MM.1S (cell line): Measurements from ENCODE around the gene FXYD2.

Experiments
- EZH2 ChIP-seq: fragments of 300-600 bp; sonication (generic); optimal IDR thresholded peaks from 2 replicates; pipeline ENCODE3; 2017; ENCODE audit warnings: low read depth, mild to moderate bottlenecking, antibody characterized with exemption, low read length, mixed read lengths
- TF ChIP-seq, protein P1 (sequence below): fragments of 300-600 bp; sonication (generic); IDR thresholded peaks from 2 replicates; pipeline ENCODE4 v1.5.1; 2016; ENCODE audit warnings: antibody characterized with exemption, low read length, mixed read lengths

DNA sequence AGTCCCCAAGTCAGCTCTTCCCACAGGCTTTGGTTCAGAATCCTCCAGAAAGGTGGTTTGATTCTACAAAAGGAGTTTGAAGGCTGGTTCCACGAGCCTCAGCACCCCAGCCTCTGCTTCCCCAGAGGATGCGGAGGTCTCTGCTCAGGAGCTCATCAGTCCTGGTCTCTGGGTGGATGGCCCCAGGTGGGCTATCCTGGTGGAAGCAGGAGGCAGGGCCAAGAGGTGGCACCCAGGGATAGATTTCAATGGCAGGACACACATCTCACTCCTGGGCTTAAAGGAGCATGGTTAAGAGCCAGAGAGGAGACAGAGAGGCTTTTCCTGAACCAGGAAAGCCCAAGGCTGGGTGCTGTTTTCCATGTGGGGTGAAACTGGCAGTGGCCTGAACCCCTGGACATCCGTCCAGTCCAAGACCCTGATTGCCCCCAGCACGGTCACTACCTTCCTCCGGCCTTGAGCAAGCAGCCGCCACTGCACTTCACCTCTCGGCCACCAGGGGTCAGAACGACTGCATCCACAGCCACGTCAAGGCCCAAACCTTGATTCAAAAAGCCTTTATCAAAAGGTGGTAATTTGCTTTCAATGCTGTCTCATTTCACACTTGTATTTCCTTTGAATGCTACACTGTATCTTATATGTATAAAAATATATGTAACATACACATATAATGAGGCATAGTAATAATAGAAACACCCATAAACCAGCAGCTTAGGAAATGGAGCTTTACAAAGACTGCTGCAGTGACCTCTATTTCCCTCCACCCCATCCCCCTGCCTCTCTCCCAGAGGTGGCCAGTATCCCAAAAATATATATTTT, 19.3 kb upstream of the FXYD2 start:
- TF ChIP-seq, protein P1, sequence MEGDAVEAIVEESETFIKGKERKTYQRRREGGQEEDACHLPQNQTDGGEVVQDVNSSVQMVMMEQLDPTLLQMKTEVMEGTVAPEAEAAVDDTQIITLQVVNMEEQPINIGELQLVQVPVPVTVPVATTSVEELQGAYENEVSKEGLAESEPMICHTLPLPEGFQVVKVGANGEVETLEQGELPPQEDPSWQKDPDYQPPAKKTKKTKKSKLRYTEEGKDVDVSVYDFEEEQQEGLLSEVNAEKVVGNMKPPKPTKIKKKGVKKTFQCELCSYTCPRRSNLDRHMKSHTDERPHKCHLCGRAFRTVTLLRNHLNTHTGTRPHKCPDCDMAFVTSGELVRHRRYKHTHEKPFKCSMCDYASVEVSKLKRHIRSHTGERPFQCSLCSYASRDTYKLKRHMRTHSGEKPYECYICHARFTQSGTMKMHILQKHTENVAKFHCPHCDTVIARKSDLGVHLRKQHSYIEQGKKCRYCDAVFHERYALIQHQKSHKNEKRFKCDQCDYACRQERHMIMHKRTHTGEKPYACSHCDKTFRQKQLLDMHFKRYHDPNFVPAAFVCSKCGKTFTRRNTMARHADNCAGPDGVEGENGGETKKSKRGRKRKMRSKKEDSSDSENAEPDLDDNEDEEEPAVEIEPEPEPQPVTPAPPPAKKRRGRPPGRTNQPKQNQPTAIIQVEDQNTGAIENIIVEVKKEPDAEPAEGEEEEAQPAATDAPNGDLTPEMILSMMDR = peak; percentile 96
- TF ChIP-seq EZH2 = no peak
